PC-9 (cell line): ENCODE results near the gene ZNF723. TPM values are rescaled to one million over a fixed set of nuclear protein-coding genes. Genes with fewer than 3 reads are reported as not detected.

ENCODE experiments used
- BruUV-seq: library from RNA; stranded (reverse); fragments of 400-500 nt; replicated peaks from 2 replicates; lab custom pipeline; 2021; lab: Mats Ljungman, UMichigan
- CTCF ChIA-PET: fragments of 300-600 bp; sonication (Branson Sonifier 250); formaldehyde crosslinking; loops from one replicate; lab custom pipeline; 2022; ENCODE audit warnings: antibody characterized with exemption; lab: Charles Lee
- POLR2A ChIA-PET: fragments of 300-600 bp; sonication (Branson Sonifier 250); formaldehyde crosslinking; loops from one replicate; lab custom pipeline; 2022; ENCODE audit warnings: antibody characterized with exemption; ENCODE audit not compliant: unreplicated experiment; lab: Charles Lee
- DNase-seq, 2 experiments: peaks; one replicate each; pipeline versions ENCODE4 v3.0.0 to v3.0.0-alpha.2; 2015 to 2022; ENCODE audit warnings: mixed read lengths in 1 of 2
- H2AFZ ChIP-seq: fragments of 200-600 bp; sonication (generic); 2 replicates; pipeline ENCODE4 v1.8.1; 2017; ENCODE audit warnings: antibody characterized with exemption
- H3F3A ChIP-seq: fragments of 200-600 bp; sonication (generic); 2 replicates; pipeline ENCODE4 v1.8.1; 2017; ENCODE audit warnings: antibody characterized with exemption, mild to moderate bottlenecking, low read depth; ENCODE audit not compliant: insufficient read depth
- H3K27ac ChIP-seq: fragments of 200-600 bp; sonication (generic); 2 replicates; pipeline ENCODE4 v1.6.1; 2016; ENCODE audit warnings: mixed run types
- H3K27me3 ChIP-seq: fragments of 200-600 bp; sonication (generic); 2 replicates; pipeline ENCODE4 v1.6.1; 2016; ENCODE audit warnings: low read depth, mixed run types; ENCODE audit not compliant: insufficient read depth
- H3K36me3 ChIP-seq: fragments of 200-600 bp; sonication (generic); 2 replicates; pipeline ENCODE4 v1.6.1; 2016; ENCODE audit warnings: low read depth, mixed run types
- H3K4me1 ChIP-seq: fragments of 200-600 bp; sonication (generic); replicated peaks from 2 replicates; pipeline ENCODE4 v1.6.1; 2016; ENCODE audit warnings: mixed run types; ENCODE audit not compliant: insufficient read depth
- H3K4me2 ChIP-seq: fragments of 200-600 bp; sonication (generic); 2 replicates; pipeline ENCODE4 v1.6.1; 2017; ENCODE audit warnings: mixed run types
- H3K4me3 ChIP-seq: fragments of 200-600 bp; sonication (generic); 2 replicates; pipeline ENCODE4 v1.6.1; 2016; ENCODE audit warnings: mixed run types
- H3K79me2 ChIP-seq: fragments of 200-600 bp; sonication (generic); 2 replicates; pipeline ENCODE4 v1.6.1; 2017; ENCODE audit warnings: low read depth, mixed run types
- H3K9me2 ChIP-seq: fragments of 200-600 bp; sonication (generic); 2 replicates; pipeline ENCODE4 v1.8.1; 2017; ENCODE audit warnings: mild to moderate bottlenecking; ENCODE audit not compliant: insufficient read depth
- H3K9me3 ChIP-seq: fragments of 200-600 bp; sonication (generic); 2 replicates; pipeline ENCODE4 v1.8.1; 2016; ENCODE audit warnings: low read depth; ENCODE audit not compliant: insufficient read depth
- H4K20me1 ChIP-seq: fragments of 200-600 bp; sonication (generic); 2 replicates; pipeline ENCODE4 v1.8.1; 2017; ENCODE audit not compliant: insufficient read depth
- EZH2 ChIP-seq: fragments of 200-600 bp; sonication (generic); IDR thresholded peaks from 2 replicates; pipeline ENCODE4 v1.8.0; 2017; ENCODE audit warnings: antibody characterized with exemption, low read depth
- intact Hi-C: fragments of 100-400 bp; cut with micrococcal nuclease; formaldehyde crosslinking; loops from one replicate; pipeline ENCODE4 v1.10.0; 2022; ENCODE audit not compliant: unreplicated experiment
- total RNA-seq: library from RNA; stranded (reverse); gene quantifications from 2 replicates; pipeline ENCODE4 v1.2.3, GENCODE V29; 2021
- TF ChIP-seq, protein P1 (sequence below): fragments of 200-600 bp; sonication (generic); conservative IDR thresholded peaks from 2 replicates; pipeline ENCODE4 v1.6.1; 2017; ENCODE audit warnings: mixed run types, antibody characterized with exemption, mild to moderate bottlenecking, moderate library complexity

ZNF723 gene
- total RNA-seq, 1 experiment from 2014 or later, result not detected

DNA sequence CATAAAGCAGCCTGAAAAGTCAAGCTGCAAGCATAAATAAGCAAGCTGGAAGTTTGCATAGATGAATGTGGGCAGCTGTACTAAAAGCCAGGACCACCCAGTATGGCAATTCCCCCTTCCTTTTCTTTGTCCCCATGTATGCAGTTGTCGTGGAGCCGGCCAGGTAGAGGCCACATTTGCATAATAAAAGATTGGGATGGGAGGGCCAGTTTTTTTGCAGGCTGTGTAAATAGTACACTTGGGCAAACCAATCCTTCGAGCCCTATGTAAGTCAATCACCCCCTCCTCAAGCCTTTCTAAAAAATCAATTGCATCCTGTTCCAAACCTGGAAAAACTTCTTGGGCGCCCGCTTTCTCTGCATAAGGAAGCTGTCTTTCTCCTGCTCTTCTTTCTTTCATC is 35.1 kb upstream of the ZNF723 start:
- Histone ChIP-seq H3K9me2 (no peaks in the 10 kb centered on the region), H3K4me3 (no peak overlapping the region), H3F3A (no peaks in the 10 kb centered on the region), H3K27me3 (no peaks in the 10 kb centered on the region), H3K9me3 (no peaks in the 10 kb centered on the region), H2AFZ (no peak overlapping the region), H4K20me1 (no peaks in the 10 kb centered on the region), H3K79me2 (no peaks in the 10 kb centered on the region), H3K36me3 (no peaks in the 10 kb centered on the region), H3K4me2 (no peak overlapping the region), H3K27ac (no peak overlapping the region), H3K4me1 (no peaks in the 10 kb centered on the region)
- TF ChIP-seq, protein P1, sequence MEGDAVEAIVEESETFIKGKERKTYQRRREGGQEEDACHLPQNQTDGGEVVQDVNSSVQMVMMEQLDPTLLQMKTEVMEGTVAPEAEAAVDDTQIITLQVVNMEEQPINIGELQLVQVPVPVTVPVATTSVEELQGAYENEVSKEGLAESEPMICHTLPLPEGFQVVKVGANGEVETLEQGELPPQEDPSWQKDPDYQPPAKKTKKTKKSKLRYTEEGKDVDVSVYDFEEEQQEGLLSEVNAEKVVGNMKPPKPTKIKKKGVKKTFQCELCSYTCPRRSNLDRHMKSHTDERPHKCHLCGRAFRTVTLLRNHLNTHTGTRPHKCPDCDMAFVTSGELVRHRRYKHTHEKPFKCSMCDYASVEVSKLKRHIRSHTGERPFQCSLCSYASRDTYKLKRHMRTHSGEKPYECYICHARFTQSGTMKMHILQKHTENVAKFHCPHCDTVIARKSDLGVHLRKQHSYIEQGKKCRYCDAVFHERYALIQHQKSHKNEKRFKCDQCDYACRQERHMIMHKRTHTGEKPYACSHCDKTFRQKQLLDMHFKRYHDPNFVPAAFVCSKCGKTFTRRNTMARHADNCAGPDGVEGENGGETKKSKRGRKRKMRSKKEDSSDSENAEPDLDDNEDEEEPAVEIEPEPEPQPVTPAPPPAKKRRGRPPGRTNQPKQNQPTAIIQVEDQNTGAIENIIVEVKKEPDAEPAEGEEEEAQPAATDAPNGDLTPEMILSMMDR, result no peak
- TF ChIP-seq EZH2, result no peak
- ChIA-PET POLR2A (no interaction called here), CTCF (no interaction called here)
- DNase-seq, result no peak
- no TSS peak for BruUV-seq
- intact Hi-C loops, result no loop called here

DNA sequence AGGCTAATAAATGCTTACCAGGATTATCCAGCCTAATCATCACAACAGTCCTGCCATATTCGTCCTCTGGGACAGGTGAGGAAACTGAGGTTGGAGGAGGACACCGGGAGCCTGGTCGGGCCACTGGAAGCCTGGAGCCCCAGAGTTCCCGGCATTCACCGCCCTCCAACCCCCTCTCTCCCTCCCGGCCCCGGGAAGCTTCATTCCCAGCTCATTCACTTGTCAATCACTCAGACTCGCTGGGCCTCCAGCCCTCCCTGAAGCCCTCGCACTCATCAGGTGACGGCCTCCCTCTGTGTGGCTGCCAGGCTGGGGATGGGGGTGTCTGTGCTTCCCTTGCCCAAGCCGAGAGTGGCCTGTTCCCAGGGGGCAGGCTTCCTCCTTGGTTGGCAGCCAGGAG is 25.7 kb upstream of the ZNF723 start:
- ChIA-PET CTCF (no interaction called here), POLR2A (no interaction called here)
- intact Hi-C loops, result no loop called here
- H3K36me3 ChIP-seq, result no peaks in the 10 kb centered on the region
- no TSS peak for BruUV-seq
- no peaks in the 10 kb centered on the region for H3F3A ChIP-seq
- H3K4me2 ChIP-seq, result no peak overlapping the region
- no peak for DNase-seq
- no peaks in the 10 kb centered on the region for H3K9me3 ChIP-seq
- TF ChIP-seq, protein P1, result no peak
- no peak for TF ChIP-seq EZH2
- H3K4me3 ChIP-seq, result no peak overlapping the region
- no peaks in the 10 kb centered on the region for H3K4me1 ChIP-seq
- H3K79me2 ChIP-seq, result no peaks in the 10 kb centered on the region
- H3K27me3 ChIP-seq, result no peaks in the 10 kb centered on the region
- H3K9me2 ChIP-seq, result no peaks in the 10 kb centered on the region
- no peak overlapping the region for H3K27ac ChIP-seq
- no peaks in the 10 kb centered on the region for H4K20me1 ChIP-seq
- no peak overlapping the region for H2AFZ ChIP-seq

DNA sequence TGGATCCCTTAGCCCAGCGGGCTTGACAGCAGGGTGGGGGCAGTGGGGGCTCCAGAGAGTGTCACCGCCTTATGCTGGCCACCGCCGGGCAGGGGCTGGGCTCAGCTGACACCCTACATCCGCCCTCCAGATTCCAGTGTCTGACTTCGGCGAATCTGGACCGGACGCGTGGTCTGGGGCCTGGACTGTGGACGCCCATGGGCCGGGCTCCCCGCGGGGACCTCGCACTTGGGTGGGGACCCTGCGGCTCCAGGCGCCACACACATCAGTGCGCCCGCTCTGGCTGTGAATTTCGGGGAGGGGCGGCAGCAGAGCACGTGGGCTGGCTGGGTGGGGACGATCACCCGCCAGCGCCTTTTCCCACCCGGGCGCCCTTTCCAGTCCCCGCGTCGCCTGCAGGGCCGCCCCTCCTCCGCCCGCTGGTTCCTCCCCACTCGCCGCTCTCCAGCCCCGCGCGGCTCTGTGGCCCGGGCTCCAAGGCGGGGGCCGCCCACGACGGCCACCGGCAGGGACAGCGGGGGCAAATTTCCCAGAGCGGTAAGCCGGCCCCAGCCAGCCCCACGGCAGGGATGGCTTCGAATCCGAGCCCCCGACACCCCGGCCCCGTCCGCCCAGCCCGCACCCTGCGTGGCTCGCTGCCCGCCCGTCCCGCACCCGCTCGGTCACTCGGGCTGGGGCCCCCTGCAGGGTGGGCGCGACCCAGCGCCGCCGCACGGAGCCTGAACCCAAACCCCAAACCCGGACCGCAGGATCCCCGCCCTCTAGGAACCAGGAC is 24.8 kb upstream of the ZNF723 start:
- H3K9me3 ChIP-seq, result no peaks in the 10 kb centered on the region
- no peak overlapping the region for H3K4me2 ChIP-seq
- POLR2A ChIA-PET, result no interaction called here
- TF ChIP-seq, protein P1, result no peak
- no peak for TF ChIP-seq EZH2
- no peaks in the 10 kb centered on the region for H3K36me3 ChIP-seq
- no peak overlapping the region for H3K27ac ChIP-seq
- no peaks in the 10 kb centered on the region for H3K9me2 ChIP-seq
- H2AFZ ChIP-seq, result no peak overlapping the region
- H4K20me1 ChIP-seq, result no peaks in the 10 kb centered on the region
- H3K4me1 ChIP-seq, result no peaks in the 10 kb centered on the region
- no peak for DNase-seq
- no peaks in the 10 kb centered on the region for H3F3A ChIP-seq
- no peaks in the 10 kb centered on the region for H3K27me3 ChIP-seq
- no peaks in the 10 kb centered on the region for H3K79me2 ChIP-seq
- H3K4me3 ChIP-seq, result no peak overlapping the region
- intact Hi-C loops, result no loop called here
- BruUV-seq, result no TSS peak
- CTCF ChIA-PET, result no interaction called here
